Right kidney (tissue), 1 donor: ENCODE results near the gene GSE1.

Experiments used
- DNase-seq: peaks from one replicate; pipeline ENCODE4 v3.0.0-alpha.2; 2016

Gene GSE1

GRCh38 chr16:85724126-85724879 lies 111.2 kb downstream of the GSE1 start:
- no peak for DNase-seq

- no peak for DNase-seq
Observed at GRCh38 chr16:85724936-85725335, 111.8 kb downstream of the GSE1 start.
